ENCODE data around the gene MAB21L4. TPM values are rescaled to one million over a fixed set of nuclear protein-coding genes. Genes with fewer than 3 reads are reported as not detected.
A peak's percentile ranks its signal among the peaks of the same experiment; 100 is the strongest.

Gene MAB21L4
- polyA plus RNA-seq, 1 of the 3 experiments (the other 2 are of a cell fraction) = not detected

GRCh38 chr2:240873805-240874714 lies 21.9 kb downstream of the MAB21L4 start:
- CTCF ChIA-PET = interaction anchor here (0.7 to 4.6 kb wide), 3 partner anchors 16 to 330 kb away, joined by 3 to 20 read pairs (median 3); no protein-coding TSS in a partner anchor
- no peaks in the 10 kb centered on the region for H4K20me1 ChIP-seq (ENCODE audit: insufficient read depth)
- H3F3A ChIP-seq (replicated peaks; ENCODE audit: insufficient read depth) = no peaks in the 10 kb centered on the region
- POLR2A ChIA-PET = no interaction called here
- H3K9ac ChIP-seq = no peak overlapping the region
- no peaks in the 10 kb centered on the region for H3K27me3 ChIP-seq (ENCODE audit: insufficient read depth)
- no peaks in the 10 kb centered on the region for H3K9me2 ChIP-seq
- H3K4me1 ChIP-seq (ENCODE audit: control insufficient read depth in 1 of 2, insufficient read depth in 2 of 2, low read depth in 1 of 2, low read length in 1 of 2) = peaks cover 0 to 8% of the 10 kb centered on the region in 2 experiments; a peak in 1 of 4 replicates
- H3K79me2 ChIP-seq (ENCODE audit: insufficient read depth) = no peaks in the 10 kb centered on the region
- no peaks in the 10 kb centered on the region for H3K9me3 ChIP-seq
- DNase-seq = peak; percentile 43
- H3K4me2 ChIP-seq = no peak overlapping the region
- no peaks in the 10 kb centered on the region for H3K36me3 ChIP-seq (replicated peaks in 1 of 2; ENCODE audit: control insufficient read depth in 1 of 2, insufficient read depth in 2 of 2, low read length in 1 of 2)
- no peak overlapping the region for H2AFZ ChIP-seq (ENCODE audit: low read depth)
- TF ChIP-seq REST (IDR thresholded peaks at IDR 0.05; ENCODE audit: low read depth, low read length) (no peak), MXI1 (IDR thresholded peaks at IDR 0.05; ENCODE audit: low read depth, low read length) (no peak)
- no peak overlapping the region for H3K27ac ChIP-seq (ENCODE audit: low read depth in 2 of 2, low read length in 1 of 2)
- no peak overlapping the region for H3K4me3 ChIP-seq (ENCODE audit: low read depth in 2 of 2, low read length in 1 of 2)
- 54% methylated on average over 17 of the region's 33 CpGs for WGBS (ENCODE audit: low lambda C conversion rate)

GRCh38 chr2:240873098-240873788 lies 22.7 kb downstream of the MAB21L4 start:
- 74% methylated on average over 15 of the region's 21 CpGs for WGBS (ENCODE audit: low lambda C conversion rate)

More at GRCh38 chr2:240873098-240873788, 22.7 kb downstream of the MAB21L4 start:
- TF ChIP-seq GABPA (IDR thresholded peaks at IDR 0.05; ENCODE audit: low read depth) = no peak
- TF ChIP-seq YY1 (IDR thresholded peaks at IDR 0.05; ENCODE audit: low read depth) = no peak
- TF ChIP-seq TCF12 (IDR thresholded peaks at IDR 0.05) = no peak
- no peak for TF ChIP-seq RFX5 (IDR thresholded peaks at IDR 0.05; ENCODE audit: low read length)
- no peak for TF ChIP-seq NFIC (IDR thresholded peaks at IDR 0.05; ENCODE audit: borderline replicate concordance)
- no peak for TF ChIP-seq MXI1 (IDR thresholded peaks at IDR 0.05; ENCODE audit: low read depth, low read length)
- TF ChIP-seq ZBTB33 (IDR thresholded peaks at IDR 0.05; ENCODE audit: borderline replicate concordance, low read depth) = no peak
- no peak for TF ChIP-seq POLR2AphosphoS5 (IDR thresholded peaks at IDR 0.05; ENCODE audit: low read depth, low read length)
- TF ChIP-seq MAX (IDR thresholded peaks at IDR 0.05; ENCODE audit: low read depth) = no peak
- TF ChIP-seq CTCF (IDR thresholded peaks at IDR 0.05) = no peak
- TF ChIP-seq MEF2A (IDR thresholded peaks at IDR 0.05; ENCODE audit: borderline replicate concordance, low read depth) = no peak
- no peak for TF ChIP-seq FOXM1 (IDR thresholded peaks at IDR 0.05; ENCODE audit: low read depth)
- no peak for TF ChIP-seq RXRA (IDR thresholded peaks at IDR 0.05; ENCODE audit: borderline replicate concordance, low read depth)
- TF ChIP-seq EZH2phosphoT487 (IDR thresholded peaks at IDR 0.05; ENCODE audit: borderline replicate concordance, low read depth) = no peak
- ChIA-PET CTCF (interaction anchor here (1.4 to 4.6 kb wide), 2 partner anchors 16 to 21 kb away, joined by 3 to 20 read pairs; no protein-coding TSS in a partner anchor), POLR2A (no interaction called here)
- no peaks in the 10 kb centered on the region for H4K20me1 ChIP-seq (ENCODE audit: insufficient read depth)
- H3F3A ChIP-seq (replicated peaks; ENCODE audit: insufficient read depth) = no peaks in the 10 kb centered on the region
- no peak overlapping the region for H2AFZ ChIP-seq (ENCODE audit: low read depth)
- no peaks in the 10 kb centered on the region for H3K9me2 ChIP-seq
- no peaks in the 10 kb centered on the region for H3K79me2 ChIP-seq (ENCODE audit: insufficient read depth)
- peak; percentile 24 for DNase-seq
- H3K9me3 ChIP-seq = no peaks in the 10 kb centered on the region
- H3K27ac ChIP-seq (ENCODE audit: low read depth in 2 of 2, low read length in 1 of 2) = no peak overlapping the region
- H3K4me1 ChIP-seq (ENCODE audit: control insufficient read depth in 1 of 2, insufficient read depth in 2 of 2, low read depth in 1 of 2, low read length in 1 of 2) = peaks cover 0 to 8% of the 10 kb centered on the region in 2 experiments; a peak in 1 of 4 replicates
- no peak overlapping the region for H3K4me3 ChIP-seq (ENCODE audit: low read depth in 2 of 2, low read length in 1 of 2)
- H3K9ac ChIP-seq = no peak overlapping the region
- H3K27me3 ChIP-seq (ENCODE audit: insufficient read depth) = no peaks in the 10 kb centered on the region
- H3K36me3 ChIP-seq (replicated peaks in 1 of 2; ENCODE audit: control insufficient read depth in 1 of 2, insufficient read depth in 2 of 2, low read length in 1 of 2) = no peaks in the 10 kb centered on the region
- no peak overlapping the region for H3K4me2 ChIP-seq
